ENCODE results near the gene PRPF31.
"Not testable (repeated sequence)": the region's sequence is repeated elsewhere in the genome, so short reads cannot be mapped to it uniquely, and the experiment has no call there.

The PRPF31 gene, protein sequence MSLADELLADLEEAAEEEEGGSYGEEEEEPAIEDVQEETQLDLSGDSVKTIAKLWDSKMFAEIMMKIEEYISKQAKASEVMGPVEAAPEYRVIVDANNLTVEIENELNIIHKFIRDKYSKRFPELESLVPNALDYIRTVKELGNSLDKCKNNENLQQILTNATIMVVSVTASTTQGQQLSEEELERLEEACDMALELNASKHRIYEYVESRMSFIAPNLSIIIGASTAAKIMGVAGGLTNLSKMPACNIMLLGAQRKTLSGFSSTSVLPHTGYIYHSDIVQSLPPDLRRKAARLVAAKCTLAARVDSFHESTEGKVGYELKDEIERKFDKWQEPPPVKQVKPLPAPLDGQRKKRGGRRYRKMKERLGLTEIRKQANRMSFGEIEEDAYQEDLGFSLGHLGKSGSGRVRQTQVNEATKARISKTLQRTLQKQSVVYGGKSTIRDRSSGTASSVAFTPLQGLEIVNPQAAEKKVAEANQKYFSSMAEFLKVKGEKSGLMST

DNA sequence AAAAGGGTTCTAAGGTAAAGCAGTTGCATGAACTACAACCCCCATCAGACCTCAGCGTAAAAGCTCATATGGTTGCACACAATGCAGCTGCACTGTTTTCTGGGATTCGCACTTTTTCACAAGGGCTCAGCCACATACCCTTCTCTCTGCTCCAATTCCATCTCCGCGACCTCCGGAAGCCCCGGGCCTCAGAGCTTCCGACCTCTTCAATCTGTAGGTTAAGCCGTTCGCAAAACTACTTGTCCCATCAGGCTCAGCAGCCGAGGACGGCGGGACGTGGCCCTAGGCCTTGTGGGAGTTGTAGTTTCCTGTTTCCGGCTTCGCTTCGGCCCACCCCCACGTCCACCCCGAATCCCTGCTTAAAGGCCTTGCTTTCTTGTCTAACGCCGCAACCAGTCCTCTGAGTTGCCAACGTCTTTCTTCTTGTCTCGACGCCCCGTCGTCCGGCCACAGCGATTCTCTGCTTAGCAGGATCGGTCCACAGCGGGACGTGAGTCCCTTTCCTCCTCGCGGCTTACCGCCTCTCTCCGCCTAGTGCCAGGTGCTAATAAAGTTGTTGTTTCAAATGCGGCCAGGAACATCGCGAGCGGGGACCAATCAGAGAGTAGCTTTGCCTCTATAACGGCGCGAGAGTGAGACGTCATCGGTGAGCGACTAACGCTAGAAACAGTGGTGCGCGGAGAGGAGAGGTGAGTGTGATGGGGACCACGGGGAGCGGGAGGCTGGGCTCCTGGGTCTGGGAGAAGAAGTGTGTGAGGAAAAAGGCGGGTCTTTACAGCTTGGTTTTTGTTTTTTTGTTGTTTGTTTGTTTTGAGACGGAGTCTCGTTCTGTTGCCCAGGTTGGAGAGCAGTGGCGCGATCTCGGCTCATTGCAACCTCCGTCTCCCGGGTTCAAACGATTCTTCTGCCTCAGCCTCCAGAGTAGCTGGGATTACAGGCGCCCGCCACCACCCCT, at the start of gene PRPF31, which contains the start of gene TFPT:
Gene PRPF31 (plus strand): TSS at position 646 of the 955 bp plus-strand sequence. CDS start 2,525 bp downstream, outside the sequence.
Gene TFPT (minus strand): TSS at position 549 of the 955 bp plus-strand sequence. CDS start 388 bp downstream, at position 161.
- DNase-seq = peak; percentile 98

DNA sequence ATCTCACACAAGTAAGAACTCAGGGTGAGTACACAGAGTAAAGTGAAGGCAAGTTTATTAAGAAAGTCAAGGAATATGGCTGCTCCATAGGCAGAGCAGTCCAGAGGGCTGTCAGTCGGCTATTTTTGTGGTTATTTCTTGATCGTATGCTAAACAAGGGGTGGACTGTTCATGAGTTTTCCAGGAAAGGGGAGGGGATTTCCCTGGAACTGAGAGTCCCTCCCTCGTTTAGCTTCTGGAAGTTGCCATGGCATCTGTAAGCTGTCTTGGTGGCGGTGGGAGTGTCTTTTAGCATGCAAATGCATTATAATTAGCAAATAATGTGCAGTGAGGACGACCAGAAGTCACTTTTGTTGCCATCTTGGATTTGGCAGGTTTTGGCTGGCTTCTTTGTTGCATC, 46.1 kb upstream of the PRPF31 start:
- DNase-seq = no peak

DNA sequence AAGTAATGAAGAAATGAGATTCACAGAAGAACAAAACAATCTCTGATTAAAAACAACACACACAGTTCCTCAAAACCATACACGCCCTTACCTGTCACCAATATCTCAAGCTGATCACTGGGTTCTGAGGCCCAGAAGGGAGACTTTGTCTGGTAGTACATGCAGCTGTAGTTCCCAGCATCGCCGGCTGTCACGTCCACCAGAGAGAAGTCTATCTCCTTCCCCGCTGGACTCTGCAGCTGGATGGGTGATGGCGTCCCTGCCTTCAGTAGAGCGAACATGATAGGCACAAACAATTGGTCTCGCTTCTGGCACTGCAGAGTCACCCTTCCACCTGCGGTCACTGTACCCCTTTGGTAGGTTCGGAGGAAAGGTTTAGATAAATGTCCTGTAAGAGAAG, 41.7 kb upstream of the PRPF31 start:
- no peak for DNase-seq

DNA sequence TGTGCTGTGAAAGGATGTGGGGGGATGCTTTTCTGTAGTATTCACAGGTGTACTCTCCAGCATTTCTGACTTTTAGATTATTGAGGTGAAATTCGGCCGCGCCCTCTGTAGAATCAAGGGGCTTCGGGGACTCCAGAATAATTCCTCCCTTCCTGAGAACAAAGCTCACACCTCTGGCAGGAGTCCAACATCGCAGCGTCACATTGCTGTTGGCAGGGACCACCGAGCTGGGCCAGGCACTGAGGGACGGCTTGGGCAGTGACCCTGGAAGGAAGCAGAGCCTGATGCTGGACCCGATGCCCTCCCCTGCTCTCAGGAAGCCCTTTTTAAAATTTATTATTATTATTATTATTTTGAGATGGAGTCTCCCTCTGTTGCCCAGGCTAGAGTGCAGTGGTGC, 40.7 kb upstream of the PRPF31 start:
- DNase-seq = no peak

DNA sequence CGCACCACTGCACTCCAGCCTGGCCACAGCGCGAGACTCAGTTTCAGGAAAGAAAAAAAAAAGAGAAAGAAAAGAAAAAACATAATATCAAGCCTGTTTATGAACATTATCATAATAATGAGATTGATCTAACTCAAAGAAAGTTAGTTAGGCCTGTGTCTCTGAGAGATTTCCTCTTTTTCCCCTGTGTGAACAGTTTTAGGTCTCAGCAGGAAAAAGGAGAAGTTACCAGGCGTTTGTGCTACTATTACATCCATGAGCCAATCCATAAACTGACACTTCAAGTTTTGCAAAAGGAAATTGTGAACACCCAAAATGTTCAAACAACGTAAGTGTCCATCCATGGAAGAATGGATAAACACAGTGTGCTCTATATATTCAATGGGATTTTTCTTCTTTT, 38.2 kb upstream of the PRPF31 start:
- DNase-seq = no peak

DNA sequence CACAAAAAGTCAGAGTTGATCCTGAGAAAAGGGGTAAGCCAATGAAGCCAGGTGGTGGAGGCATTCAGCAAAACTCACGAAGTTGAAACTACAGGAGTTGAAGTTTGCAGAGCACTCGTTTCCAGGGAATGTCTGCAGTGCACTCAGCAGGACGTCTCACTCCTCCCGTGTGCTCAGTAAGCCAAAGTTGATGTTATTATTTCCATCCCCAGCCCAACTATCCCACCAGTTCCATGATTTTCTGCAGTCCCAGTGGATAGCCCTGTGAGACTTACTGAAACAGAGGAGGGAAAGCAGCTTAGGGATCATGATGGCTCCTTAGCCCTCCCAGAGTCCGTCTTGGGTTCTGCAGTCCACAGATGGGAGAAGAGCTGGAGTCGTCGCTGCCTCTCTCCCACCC, 34.5 kb upstream of the PRPF31 start, which contains the start of gene TARM1:
Gene TARM1 (minus strand): TSS at position 334 of the 400 bp plus-strand sequence. CDS start 25 bp downstream, at position 309.
- no peak for DNase-seq

DNA sequence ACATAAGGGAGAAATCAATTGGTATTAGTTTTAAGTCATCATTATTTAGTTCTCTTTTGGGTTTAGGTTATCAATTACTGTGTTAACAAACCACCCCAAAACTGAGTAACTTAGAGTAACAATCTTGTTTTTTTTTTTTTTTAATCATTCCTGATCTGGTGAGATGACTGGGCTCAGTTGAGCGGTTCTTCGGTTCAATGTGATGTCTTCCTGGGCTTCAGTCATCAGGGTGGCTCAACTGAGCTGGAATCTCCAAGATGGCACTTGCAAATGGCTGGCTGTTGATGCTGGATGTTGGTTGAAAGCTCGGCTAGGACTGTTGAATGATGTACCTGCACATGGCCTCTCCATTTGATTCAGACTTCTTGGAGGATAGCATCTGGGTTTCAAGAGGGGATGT, 31.1 kb upstream of the PRPF31 start:
- DNase-seq = no peak

DNA sequence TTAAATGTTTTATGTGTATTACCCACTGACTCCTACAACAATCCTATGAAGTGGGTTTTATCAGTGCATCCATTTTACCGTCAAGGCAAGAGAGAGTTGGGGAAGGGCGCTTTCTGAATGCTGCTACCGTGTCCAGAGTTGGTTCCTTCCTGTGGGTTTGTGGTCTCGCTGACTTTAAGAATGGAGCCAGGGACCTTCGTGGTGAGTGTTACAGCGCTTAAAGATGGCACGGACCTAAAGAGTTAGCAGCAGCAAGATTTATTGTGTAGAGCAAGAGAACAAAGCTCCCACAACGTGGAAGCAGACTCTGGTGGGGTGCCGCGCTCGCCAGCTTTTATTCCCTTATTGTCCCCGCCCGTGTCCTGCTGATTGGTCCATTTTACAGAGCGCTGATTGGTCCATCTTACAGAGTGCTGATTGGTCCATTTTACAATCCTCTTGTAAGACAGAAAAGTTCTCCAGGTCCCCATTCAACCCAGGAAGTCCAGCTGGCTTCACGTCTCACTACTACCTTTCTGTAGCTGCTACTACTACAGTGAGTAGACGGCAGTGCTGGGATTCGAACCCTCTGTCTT, 21.0 kb upstream of the PRPF31 start:
- DNase-seq = no peak

DNA sequence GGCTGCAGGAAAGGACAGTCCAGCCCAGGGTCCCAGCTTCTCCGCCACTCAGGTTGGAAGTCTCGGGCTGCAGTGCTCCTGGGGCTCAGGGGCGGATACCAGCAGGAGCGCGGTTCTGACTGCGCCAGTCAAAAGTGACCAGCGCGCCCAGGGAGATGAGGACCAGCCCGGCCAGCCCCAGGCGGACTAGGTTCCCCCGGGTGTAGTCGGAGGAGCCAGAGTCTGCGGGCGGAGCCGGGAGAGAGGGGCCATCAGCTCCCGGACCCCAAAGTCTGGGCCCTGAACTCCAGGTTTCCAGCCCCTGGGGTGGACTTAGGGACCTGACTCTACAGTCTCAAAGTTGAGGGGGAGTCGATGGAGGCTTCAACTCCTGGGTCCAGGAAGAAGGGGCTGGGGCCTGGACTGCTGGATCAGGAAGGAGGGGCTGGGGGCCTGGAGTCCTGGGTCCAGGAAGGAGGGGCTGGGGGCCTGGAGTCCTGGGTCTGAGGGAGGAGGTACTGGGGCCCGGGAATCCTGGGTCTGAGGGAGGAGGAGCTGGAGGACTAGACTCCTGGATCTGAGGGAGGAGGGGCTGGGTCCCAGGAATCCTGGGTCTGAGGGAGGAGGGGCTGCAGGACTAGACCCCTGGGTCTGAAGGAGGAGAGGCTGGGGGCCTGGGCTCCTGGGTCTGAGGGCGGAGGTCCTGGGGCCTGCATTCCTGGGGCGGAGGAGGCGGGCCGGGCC, 20.3 kb upstream of the PRPF31 start:
- no peak for DNase-seq

DNA sequence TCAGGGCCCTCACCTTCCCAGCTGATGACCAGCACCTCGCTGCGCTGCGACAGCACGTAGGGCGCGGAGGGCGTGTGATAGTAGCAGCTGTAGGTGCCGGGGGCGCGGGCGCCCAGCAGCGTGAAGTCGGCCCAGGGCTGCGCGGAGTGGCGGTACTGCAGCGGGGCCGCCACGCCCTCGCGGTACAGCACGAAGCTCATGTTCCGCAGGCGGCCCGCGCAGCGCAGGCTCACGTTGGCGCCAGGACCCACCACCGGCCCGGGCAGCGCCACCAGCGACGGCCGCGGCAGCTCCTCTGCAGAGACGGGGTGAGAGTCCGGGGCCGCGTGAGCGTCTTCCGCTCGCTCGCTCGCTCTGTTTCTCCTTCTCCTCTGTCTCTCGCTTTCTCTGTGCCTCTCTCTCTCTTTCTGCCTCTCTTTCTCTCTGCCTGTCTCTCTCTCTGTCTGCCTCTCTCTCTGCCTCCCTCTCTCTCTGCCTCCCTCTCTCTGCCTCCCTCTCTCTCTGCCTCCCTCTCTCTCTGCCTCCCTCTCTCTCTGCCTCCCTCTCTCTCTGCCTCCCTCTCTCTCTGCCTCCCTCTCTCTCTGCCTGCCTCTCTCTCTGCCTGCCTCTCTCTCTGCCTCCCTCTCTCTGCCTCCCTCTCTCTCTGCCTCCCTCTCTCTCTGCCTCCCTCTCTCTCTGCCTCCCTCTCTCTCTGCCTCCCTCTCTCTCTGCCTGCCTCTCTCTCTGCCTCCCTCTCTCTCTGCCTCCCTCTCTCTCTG, 19.5 kb upstream of the PRPF31 start:
- DNase-seq = peak in 1 of 2 experiments; percentile 45

DNA sequence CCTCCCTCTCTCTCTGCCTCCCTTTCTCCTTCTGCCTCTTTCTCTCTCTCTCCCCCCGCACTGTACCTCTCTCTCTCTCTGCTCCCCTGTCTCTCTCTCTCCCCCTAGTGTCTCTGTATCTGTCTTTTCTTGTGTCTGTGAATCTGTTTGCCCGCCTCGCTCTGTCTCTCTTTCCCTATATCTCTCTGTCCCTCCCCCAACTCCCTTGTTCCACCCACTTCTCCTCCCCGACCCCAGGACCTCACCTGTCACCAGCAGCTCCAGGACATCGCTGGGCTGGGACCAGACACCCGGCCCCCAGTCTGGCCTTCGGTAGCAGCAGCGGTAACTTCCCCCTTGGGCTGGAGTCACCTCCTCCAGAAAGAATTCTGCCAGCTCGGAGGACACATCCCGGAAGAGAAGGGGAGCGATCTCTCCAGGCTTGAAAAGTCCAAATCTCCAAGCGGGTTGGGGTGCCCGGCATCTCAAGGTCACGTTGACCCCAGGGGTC, 18.9 kb upstream of the PRPF31 start:
- peak in 1 of 2 experiments; percentile 20 for DNase-seq

DNA sequence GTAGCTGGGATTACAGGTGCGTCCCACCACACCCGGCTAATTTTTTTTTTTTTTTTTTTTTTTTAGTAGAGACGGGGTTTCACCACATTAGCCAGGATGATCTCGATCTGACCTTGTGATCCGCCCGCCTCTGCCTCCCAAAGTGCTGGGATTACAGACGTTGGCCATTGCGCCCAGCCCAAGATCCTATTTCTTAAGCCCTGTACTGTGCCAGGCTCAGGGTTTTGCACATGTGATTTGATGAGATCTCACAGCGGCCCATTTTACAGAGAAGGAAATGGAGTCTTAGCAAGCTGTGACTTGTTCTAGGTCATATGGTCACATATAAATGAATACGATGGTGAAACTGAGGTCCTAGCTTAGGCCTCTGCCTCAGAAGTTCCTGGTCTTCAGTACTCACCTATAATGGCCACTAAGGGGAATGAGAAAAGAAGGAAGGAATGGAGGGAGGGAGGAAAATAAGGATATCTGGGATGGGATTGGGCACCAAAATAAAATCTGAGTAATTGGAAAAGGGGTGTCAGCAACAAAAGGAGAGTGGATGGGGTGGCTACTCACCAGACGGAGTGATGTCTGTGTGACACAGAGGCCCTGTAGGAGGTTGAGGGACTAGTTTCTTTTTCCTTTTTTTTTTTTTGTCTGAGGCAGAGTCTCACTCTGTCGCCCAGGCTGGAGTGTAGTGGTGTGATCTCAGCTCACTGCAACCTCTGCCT, 16.2 kb upstream of the PRPF31 start:
- DNase-seq = no peak

DNA sequence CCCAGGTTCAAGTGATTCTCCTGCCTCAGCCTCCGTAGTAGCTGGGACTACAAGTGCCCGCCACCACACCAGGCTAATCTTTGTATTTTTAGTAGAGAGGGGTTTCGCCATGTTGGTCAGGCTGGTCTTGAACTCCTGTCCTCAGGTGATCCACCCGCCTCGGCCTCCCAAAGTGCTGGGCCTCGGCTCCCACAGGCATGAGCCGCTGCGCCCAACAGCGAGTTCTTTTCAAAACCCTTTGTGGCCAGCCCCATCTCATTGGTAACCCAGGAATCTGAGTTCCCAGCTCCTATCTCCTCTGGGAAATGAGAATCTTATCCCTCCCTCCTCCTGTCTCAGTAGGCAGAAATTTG, 15.7 kb upstream of the PRPF31 start:
- not testable (repeated sequence) for DNase-seq

DNA sequence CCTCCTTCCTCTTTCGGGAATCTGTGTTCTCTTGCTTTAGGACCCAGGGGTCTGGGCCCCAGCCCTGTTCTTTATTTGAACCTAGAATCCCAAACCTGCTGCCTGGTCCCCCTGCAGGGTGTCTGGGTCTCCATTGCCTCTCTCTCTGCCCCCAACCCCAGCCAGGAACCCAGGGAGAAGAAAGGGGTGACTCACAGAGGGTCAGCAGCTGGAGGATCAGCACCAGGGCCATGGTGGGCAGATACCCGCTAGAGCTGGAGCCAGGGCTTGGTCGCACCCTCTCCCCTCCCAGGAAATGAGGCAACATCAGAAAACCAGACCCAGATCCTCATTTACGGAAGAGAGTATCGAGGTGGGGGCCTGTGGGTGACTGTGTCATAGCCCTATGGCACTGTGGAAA, 15.0 kb upstream of the PRPF31 start, which contains the start of gene OSCAR:
Gene OSCAR (minus strand): TSS at position 243 of the 400 bp plus-strand sequence. CDS start 11 bp downstream, at position 232.
- DNase-seq = no peak

DNA sequence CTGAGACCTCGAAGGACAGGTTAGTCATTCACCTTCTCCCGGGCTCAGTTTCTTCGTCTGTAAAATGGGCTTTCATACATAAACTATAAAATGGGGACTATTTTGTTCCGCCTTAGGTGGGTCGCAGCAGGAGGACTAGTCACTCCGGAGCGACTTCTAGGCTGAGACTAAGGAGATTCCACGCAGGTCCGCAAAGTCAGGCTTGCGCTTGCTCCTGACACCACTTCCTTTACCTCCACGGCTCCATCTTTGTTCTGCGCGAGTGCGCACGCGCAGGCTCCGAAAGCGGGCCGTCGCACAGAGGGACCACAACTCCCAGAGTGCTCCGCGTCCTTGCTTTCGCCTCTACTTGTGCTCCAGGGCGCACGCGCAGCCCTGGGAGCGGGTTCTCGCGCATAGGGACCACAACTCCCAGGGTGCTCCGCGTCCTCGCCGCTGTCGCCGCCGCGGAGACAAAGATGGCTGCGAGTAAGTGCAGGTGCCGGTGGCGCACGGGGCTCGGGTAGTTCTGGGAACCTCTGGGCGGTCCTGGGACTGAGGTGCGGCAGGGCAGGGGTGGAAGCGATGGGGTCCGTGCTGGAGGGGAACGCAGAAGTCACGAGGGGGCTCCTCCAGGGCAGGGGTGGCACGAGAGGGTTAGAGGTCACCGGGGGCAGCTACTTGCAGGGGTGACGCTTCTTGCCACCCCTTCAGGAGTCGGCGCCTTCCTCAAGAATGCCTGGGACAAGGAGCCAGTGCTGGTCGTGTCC, 13.0 kb upstream of the PRPF31 start, which contains the start of gene NDUFA3:
Gene NDUFA3 (plus strand): TSS at position 435 of the 749 bp plus-strand sequence. CDS start 24 bp downstream, at position 459.
- peak; percentile 96 to 99 for DNase-seq

DNA sequence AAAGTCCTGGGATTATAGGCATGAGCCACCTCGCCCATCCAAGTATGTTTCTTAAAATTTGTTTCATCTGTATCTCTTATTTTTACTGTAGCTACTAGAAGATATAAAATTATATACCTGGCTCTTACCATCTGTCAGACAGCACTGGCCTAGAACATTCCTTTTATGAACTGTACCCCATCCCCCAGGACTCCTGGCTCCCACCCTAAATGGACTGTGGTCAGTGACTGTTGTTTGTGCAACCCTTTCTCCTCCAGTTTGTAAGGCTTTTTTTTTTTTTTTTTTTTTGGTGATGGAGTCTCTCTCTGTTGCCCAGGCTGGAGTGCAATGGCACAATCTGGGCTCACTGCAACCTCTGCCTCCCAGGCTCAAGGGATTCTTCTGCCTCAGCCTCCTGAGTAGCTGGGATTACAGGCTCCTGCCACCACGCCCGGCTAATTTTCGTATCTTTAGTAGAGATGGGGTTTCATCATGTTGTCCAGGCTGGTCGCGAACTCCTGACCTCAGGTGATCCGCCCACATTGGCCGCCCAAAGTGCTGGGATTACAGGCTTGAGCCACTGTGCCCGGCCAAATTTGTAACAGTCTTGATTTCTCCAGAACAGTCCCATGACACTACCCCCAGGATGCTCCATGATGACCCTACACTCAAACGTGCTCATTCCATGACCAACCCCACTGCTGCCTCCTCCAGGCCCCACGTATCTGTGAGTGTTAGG, 10.4 kb upstream of the PRPF31 start:
- DNase-seq = no peak

DNA sequence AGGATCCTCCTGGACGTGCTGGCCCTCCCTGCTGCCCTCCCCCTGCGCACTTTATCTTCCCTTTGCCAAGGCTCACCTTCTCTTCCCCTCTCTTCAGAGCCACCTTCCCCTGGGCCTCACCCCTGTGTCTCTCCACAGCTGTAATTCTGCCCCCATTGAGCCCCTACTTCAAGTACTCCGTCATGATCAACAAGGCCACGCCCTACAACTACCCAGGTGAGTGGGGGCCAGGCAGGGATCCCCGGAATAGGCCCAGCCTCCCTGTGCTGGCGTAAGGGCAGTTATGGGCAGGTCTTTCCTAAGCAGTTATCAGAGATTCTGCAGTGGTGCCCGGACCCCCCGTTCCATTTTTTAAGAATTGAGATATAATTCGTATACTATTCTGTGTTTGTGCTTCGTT, 9.8 kb upstream of the PRPF31 start:
- DNase-seq = no peak

DNA sequence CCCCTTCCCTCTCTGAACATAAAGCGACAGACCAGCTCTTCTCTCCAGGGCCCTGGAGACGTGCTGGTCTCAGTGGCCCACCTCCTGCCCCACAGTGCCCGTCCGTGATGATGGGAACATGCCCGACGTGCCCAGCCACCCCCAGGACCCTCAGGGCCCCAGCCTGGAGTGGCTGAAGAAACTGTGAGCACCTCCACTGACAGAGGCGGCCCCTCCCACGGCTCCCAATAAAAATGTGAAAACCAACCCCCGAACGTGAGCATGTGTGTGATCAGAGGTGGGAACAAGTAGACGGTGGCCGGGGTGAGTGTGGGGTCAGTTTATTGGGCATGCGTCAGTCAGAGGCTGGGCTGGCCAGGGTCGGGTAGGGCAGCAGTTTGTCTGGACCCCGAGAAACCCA, 8.8 kb upstream of the PRPF31 start:
- DNase-seq = no peak

All from NCI-H524 (cell line).